Esophagus muscularis mucosa (tissue), 4 donors: Measurements from ENCODE around the gene MRPS25. TPM values are rescaled to one million over a fixed set of nuclear protein-coding genes. Genes with fewer than 3 reads are reported as not detected.

ENCODE experiments used
- DNase-seq: peaks from one replicate; pipeline ENCODE4 v3.0.0-alpha.2; 2017; ENCODE audit errors: extremely low spot score
- H3K27ac ChIP-seq, 4 donors: fragments of 200-600 bp; sonication (generic); replicated peaks in 1 of 4; 1 replicate in 3 of 4; 2 replicates in 1 of 4; pipeline ENCODE4 v1.5.1; 2016 to 2019; ENCODE audit warnings: mild to moderate bottlenecking in 1 of 4
- H3K27me3 ChIP-seq, 4 donors: fragments of 200-600 bp; sonication (generic); one replicate each; pipeline versions ENCODE4 v1.5.1 to v1.6.0; 2016 to 2019
- H3K36me3 ChIP-seq, 4 donors: fragments of 200-600 bp; sonication (generic); one replicate each; pipeline ENCODE4 v1.5.1; 2016 to 2019
- H3K4me1 ChIP-seq, 4 donors: fragments of 200-600 bp; sonication (generic); one replicate each; pipeline ENCODE4 v1.5.1; 2016 to 2019
- H3K4me3 ChIP-seq, 4 donors: fragments of 200-600 bp; sonication (generic); 1 replicate in 2 of 4; 2 replicates in 2 of 4; pipeline ENCODE4 v1.5.1; 2016 to 2019; ENCODE audit warnings: mild to moderate bottlenecking in 4 of 4, moderate library complexity in 1 of 4
- H3K9me3 ChIP-seq, 4 donors: fragments of 200-600 bp; sonication (generic); 1 replicate in 3 of 4; 2 replicates in 1 of 4; pipeline ENCODE4 v1.5.1; 2016 to 2019
- CTCF ChIP-seq, 3 experiments: fragments of 200-600 bp in 2 of 3; fragments of 450-650 bp in 1 of 3; sonication (generic) in 2 of 3; IDR thresholded peaks; one replicate each; pipeline ENCODE4 v1.5.1; 2017 to 2019; ENCODE audit warnings: antibody characterized with exemption in 3 of 3, mild to moderate bottlenecking in 2 of 3, moderate library complexity in 1 of 3
- EP300 ChIP-seq: sonication (generic); formaldehyde crosslinking; IDR thresholded peaks from one replicate; pipeline ENCODE4 v1.6.1; 2017; ENCODE audit warnings: antibody characterized with exemption
- POLR2A ChIP-seq: fragments of 450-650 bp; IDR thresholded peaks from one replicate; pipeline ENCODE4 v1.6.1; 2017; ENCODE audit warnings: antibody characterized with exemption, moderate library complexity, mild to moderate bottlenecking, low read depth
- POLR2AphosphoS5 ChIP-seq, 2 donors: sonication (generic); formaldehyde crosslinking; IDR thresholded peaks; one replicate each; pipeline ENCODE4 v1.6.1; 2017; ENCODE audit warnings: antibody characterized with exemption in 2 of 2
- WGBS: methylation state at CpG from one replicate; pipeline ENCODE4 v1.1.5; 2018; 5-methylcytosine and 5-hydroxymethylcytosine counted together
- intact Hi-C: fragments of 100-400 bp; cut with DNase I; formaldehyde crosslinking; loops from one replicate; pipeline ENCODE4 v1.15.1; 2023
- total RNA-seq, 4 donors: library from RNA; depleted of rRNA; stranded (reverse); fragments of >200 nt; gene quantifications; one replicate each; pipeline versions ENCODE4 v1.1.0 to v1.2.1, GENCODE V29; 2016

The MRPS25 gene
- total RNA-seq, 4 donors from 2014 or later: 17.6 to 32.3 (median 23.6) TPM

DNA sequence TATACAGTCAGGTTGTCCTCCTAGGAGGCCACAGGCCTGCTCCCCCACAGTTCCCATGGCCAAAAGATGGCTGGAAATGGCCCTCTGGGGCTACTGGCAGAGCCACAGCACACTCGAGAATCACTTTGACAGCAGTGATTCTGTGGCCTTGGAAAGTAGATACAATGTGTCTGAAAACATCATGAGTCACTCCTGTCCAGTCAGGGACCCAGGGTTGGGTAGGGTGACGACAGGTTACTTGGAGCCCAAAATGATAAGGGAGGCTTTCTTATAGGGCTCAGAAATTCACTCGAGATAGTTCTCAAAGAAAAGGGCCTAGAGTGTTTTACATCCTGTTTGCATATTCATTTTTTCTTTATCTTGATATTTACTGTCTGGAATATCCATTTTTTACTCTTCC lies 24.3 kb downstream of the MRPS25 start:
- H3K36me3 ChIP-seq: peaks cover 16 to 96% (median 88%) of the 10 kb centered on the region in 4 donors
- no peak for DNase-seq
- intact Hi-C loops: no loop called here
- H3K4me3 ChIP-seq: no peak overlapping the region
- TF ChIP-seq POLR2AphosphoS5 (IDR thresholded peaks at IDR 0.05): no peak
- TF ChIP-seq CTCF (IDR thresholded peaks at IDR 0.05): no peak
- no peak for TF ChIP-seq EP300
- TF ChIP-seq POLR2A: no peak
- no peaks in the 10 kb centered on the region for H3K27me3 ChIP-seq
- 85% methylated on average over 3 of the region's 3 CpGs for WGBS
- peaks cover 0 to 12% (median 4%) of the 10 kb centered on the region in 4 donors for H3K4me1 ChIP-seq
- no peaks in the 10 kb centered on the region for H3K9me3 ChIP-seq
- H3K27ac ChIP-seq: no peak overlapping the region

- DNase-seq: no peak
- H3K9me3 ChIP-seq: no peaks in the 10 kb centered on the region
- H3K27ac ChIP-seq: no peak overlapping the region
- intact Hi-C loops: no loop called here
- no peak overlapping the region for H3K4me3 ChIP-seq
- H3K4me1 ChIP-seq: peaks cover 0 to 12% (median 4%) of the 10 kb centered on the region in 4 donors
- TF ChIP-seq POLR2AphosphoS5 (IDR thresholded peaks at IDR 0.05) (no peak), CTCF (IDR thresholded peaks at IDR 0.05) (no peak), POLR2A (no peak), EP300 (no peak)
- 87% methylated on average over 6 of the region's 6 CpGs for WGBS
- H3K27me3 ChIP-seq: no peaks in the 10 kb centered on the region
- H3K36me3 ChIP-seq: peaks cover 18 to 96% (median 88%) of the 10 kb centered on the region in 4 donors
These were observed 26.8 kb downstream of the MRPS25 start for GRCh38 chr3:15038306-15038705.

GRCh38 chr3:15033103-15033502 lies 32.0 kb downstream of the MRPS25 start:
- Histone ChIP-seq H3K27ac (no peak overlapping the region), H3K9me3 (no peaks in the 10 kb centered on the region), H3K4me3 (no peak overlapping the region), H3K36me3 (peaks cover 32 to 100% (median 88%) of the 10 kb centered on the region in 4 donors), H3K27me3 (no peaks in the 10 kb centered on the region), H3K4me1 (no peaks in the 10 kb centered on the region)
- 95% methylated on average over 3 of the region's 3 CpGs for WGBS
- no peak for DNase-seq
- no peak for TF ChIP-seq CTCF (IDR thresholded peaks at IDR 0.05)
- TF ChIP-seq POLR2A: no peak
- TF ChIP-seq POLR2AphosphoS5 (IDR thresholded peaks at IDR 0.05): no peak
- TF ChIP-seq EP300: no peak
- intact Hi-C loops: no loop called here

DNA sequence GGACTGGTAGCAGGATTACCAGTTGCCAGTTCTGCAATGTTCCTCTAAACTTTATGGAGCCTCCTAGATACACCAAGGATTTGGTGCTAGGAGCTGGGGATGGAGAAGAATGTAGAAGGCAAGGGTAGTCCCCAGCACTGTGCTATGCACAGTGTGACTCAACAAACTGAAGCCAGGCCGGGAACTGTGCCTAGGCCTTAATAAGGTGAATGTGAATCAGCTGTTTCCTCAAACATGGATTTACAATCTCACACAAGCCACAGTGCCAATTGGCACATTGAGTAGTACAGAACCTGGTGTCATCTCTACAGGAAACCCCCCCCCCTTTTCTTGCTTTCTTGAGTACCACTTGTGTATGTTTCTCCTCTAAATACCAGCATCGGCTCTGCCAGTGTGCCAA lies 32.5 kb downstream of the MRPS25 start:
- H3K9me3 ChIP-seq: no peaks in the 10 kb centered on the region
- no peak overlapping the region for H3K4me3 ChIP-seq
- WGBS: 82% methylated on average over 2 of the region's 2 CpGs
- no peak for DNase-seq
- H3K27ac ChIP-seq: no peak overlapping the region
- H3K27me3 ChIP-seq: no peaks in the 10 kb centered on the region
- H3K36me3 ChIP-seq: peaks cover 35 to 100% (median 86%) of the 10 kb centered on the region in 4 donors
- no peak for TF ChIP-seq CTCF (IDR thresholded peaks at IDR 0.05)
- TF ChIP-seq POLR2AphosphoS5 (IDR thresholded peaks at IDR 0.05): no peak
- no peak for TF ChIP-seq POLR2A
- no peak for TF ChIP-seq EP300
- no peaks in the 10 kb centered on the region for H3K4me1 ChIP-seq
- intact Hi-C loops: no loop called here

- Histone ChIP-seq H3K4me1 (no peaks in the 10 kb centered on the region), H3K27ac (no peak overlapping the region), H3K36me3 (peaks cover 44 to 100% (median 91%) of the 10 kb centered on the region in 4 donors), H3K27me3 (no peaks in the 10 kb centered on the region), H3K9me3 (no peaks in the 10 kb centered on the region), H3K4me3 (no peak overlapping the region)
- DNase-seq: no peak
- no peak for TF ChIP-seq CTCF (IDR thresholded peaks at IDR 0.05)
- no peak for TF ChIP-seq POLR2AphosphoS5 (IDR thresholded peaks at IDR 0.05)
- TF ChIP-seq EP300: no peak
- no peak for TF ChIP-seq POLR2A
- intact Hi-C loops: no loop called here
These were observed 35.5 kb downstream of the MRPS25 start for GRCh38 chr3:15029625-15030024.
